ENCODE results near the gene DNAH9.

DNAH9 gene

DNA sequence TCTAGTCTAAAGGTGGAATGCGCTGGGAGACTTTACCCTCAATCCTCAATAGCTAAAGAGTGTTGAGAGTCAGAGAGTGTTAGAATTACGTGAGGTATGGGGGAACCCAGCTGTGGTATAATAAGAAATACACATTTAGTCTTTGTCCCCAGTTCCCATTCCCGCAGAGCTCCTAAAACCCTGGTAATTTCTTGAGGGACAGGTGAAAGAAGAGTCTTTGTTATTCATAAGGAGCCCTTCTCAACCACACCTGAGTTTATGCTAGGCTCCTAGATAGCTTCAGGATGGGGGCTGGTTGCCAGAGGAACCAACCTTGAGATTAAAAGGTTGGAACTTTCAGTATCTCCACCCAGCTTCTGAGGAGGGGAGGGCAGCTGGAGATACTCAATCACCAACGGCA is 393.2 kb downstream of the DNAH9 start:
- no peak for DNase-seq

DNA sequence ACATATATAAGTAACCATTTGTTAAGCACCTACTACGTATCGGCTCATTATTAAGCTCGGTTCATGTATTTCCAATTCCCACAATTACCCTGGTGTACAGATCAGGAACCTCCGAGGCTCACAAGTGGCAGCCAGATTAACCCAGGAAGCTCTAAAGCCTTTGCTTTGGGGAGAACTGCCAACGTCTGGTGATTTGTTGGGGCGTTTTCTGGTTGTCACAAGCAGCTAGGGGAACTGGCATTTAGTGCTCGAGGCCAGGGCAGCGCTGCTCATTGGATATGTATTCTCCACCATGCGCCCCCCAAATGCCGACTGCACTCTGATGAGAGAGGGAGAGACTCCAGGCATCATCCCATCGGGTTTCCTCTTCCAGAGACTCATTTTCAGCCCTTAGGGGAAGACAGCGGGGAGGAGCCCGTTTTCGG is 398.5 kb downstream of the DNAH9 start:
- DNase-seq: peak; percentile 65

DNA sequence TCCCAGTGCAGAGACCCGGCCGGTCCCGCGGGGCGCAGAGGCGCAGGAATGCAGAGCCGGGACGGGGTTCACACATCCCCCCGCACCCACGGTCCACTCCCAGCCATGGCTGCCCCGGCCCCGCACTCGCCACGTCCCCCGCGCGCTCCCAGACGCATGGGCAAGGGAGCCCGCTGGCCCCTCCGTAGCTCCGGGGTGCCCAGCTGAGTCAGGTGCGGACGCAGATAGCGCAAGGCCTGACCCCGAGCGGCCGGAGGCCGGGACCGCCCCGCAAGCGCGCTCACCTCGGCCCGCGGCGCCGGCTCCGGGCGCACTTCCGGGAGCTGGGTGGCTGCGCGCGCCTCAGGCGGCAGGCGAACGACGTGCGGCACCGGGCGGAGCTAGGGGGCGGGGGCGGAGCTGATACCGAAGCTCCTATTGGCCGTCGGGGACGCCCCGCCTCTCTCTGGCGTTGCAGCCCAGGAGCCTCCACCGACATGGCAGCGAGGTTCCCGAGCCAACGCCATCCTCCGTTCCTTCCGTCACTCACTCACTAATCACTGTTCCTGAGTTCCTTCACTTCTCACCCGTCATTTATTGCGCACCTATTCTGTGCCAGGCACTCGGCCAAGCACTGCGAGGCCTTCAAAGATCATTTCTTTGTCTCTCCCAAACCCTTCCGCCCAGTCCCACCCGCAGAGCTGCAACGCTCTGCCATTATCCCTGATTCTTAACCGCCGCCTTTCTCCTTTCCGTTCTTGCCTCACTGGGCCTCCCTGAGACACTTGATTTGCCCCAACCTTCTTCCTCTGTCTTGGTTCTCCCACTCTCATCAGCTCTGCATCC is 399.1 kb downstream of the DNAH9 start, which contains the start of gene ZNF18:
Gene ZNF18 (minus strand): TSS at position 329 of the 825 bp plus-strand sequence. CDS start 4,646 bp downstream, outside the sequence.
- peak; percentile 97 for DNase-seq

DNA sequence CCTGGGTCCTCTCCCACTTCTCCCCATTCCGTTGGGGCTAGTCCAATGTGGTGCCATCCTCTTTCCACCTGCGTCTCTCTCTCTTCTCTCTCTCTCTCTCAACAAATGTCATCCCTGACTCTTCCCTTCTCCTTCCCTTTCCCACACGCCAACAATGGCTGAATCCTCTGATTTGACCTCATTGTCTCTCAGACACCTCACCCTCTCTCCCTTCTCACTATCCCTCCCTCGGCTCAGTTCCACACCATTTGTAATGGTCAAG is 399.6 kb downstream of the DNAH9 start:
- no peak for DNase-seq

DNA sequence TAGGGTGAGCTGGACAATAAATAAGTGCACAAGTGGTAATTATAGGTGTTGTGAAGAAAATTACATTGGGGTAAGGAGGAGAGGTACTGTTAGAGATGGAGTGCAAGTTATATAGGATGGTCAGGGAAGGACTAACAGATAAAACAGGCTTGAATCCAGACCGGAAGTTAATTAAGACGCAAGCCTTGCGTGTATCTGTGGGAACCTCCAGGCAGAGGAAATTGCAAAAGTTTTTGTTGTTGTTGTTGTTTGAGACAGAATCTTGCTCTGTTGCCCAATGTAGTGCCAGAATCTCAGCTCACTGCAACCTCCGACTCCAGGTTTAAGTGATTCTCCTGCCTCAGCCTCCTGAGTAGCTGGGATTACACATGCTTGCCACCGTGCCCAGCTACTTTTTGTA is 401.4 kb downstream of the DNAH9 start:
- DNase-seq: no peak

DNA sequence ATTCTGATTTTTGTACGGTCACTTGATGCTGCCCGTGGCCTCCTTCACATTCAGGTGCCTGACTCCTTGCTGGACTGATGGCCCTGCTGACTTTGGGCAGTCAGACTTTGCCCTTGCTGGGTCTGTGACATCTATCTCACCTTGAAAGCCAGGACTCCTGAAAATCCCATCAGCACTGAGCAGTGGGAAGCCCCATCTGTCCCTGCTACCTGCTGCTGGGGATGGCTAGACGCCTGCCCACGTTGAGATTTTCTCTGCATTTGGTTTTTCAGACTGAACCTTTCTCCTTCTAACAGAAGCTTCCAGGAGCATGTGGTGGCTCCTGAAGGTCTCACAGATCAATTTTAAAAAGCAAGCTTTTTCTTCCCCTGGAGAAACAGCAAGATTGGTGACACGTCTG is 409.2 kb downstream of the DNAH9 start:
- no peak for DNase-seq
